Activated naive CD4-positive, alpha-beta T cell treated with Interleukin-2 at 50 U/mL for 16 hours (primary cell): ENCODE results near the gene FBXO40.
"Not testable (repeated sequence)": the region's sequence is repeated elsewhere in the genome, so short reads cannot be mapped to it uniquely, and the experiment has no call there.

Experiments used
- DNase-seq: peaks from one replicate; pipeline ENCODE4 v3.0.0-alpha.2; 2020

The FBXO40 gene

GRCh38 chr3:121592856-121593702 lies at the start of gene FBXO40:
Gene FBXO40 (plus strand): TSS chr3:121593379. CDS start chr3:121620576, 27,197 bp downstream.
- no peak for DNase-seq

DNA sequence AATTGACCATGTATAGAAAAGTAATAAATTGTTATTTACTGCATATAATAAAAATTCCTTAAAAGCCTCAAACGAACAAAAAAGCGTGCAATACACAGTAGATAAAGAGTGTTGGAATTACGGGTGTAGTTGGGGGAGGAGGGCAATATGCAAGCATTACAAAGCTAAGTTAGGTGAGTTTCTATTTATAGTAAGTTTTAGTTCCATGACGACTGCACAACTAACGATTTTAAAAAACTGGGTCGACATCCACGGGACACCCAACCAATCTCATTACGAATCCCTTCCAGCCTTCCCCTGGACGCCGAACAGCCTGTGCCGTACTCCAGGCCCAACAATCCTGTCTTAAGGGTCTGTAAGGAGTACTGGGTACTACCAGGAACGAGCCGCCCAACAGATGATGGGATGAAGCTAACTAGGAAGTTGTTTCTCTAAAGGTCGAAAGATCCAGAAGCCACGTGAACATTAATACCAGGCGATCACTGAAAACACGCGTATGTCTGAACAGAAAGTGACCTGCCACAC lies 48.1 kb upstream of the FBXO40 start:
- DNase-seq: no peak

- peak; percentile 90 for DNase-seq
Measured at GRCh38 chr3:121545574-121546455, 47.4 kb upstream of the FBXO40 start, which contains the start of gene POLQ. Gene POLQ (minus strand): TSS chr3:121545988. CDS start chr3:121545877, 111 bp downstream.

DNA sequence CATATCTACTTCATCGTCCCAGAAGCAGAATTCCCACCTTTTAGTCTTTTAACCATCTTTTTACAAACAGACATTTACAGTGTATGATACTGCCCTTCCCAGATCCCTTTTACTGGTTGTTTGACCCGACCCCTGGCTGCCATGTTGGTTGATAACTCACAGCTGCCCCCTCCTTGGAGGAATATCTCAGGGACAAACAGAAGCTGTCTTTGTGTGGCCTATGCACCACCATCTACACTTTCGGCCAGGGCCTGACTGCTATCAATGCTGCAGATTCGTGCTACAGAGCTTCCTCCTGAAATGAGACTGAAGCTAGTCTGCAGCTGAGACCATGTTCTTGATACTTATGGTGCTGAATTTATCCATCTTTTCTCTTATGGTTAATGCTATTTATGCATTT lies 40.8 kb upstream of the FBXO40 start:
- no peak for DNase-seq

DNA sequence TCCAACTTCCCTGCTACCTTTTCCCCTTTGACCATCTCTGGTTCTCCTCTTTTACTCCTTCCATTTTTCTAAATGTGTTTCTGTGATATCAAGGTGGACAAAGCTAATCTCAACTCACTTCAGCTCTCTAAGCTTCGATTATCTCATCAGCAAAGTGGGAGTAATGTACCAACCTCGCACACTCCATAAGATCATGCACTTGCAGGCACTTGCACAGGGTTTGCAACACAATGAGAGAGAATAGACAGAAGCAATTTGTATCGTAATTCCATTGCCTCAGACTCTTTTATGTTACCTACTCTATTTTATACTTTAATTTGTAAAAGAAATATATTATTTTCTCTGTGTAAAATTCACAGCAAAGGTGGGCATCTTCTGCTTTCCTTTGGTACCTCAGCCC lies 40.4 kb upstream of the FBXO40 start:
- no peak for DNase-seq

- no peak for DNase-seq
Measured at GRCh38 chr3:121557426-121557934, 35.7 kb upstream of the FBXO40 start.

DNA sequence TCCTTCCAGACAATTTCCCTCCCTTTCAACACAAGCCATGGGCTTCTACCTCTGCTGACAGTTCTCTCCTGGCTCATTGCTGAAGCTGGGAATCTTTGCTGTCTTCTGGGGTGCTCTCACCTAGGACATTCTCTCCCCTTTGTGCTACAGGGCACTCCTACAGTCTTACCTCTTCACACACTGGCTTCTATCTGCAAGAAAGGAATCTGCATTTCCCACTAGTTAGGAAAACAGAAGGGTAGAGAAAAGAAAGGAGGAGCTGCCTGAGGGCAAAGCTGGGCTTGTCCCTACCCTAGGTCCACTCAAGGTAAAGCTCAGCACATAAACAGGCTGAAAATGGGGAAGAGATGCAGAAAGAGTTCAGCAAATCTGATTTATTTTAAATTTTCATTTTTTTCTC lies 31.0 kb upstream of the FBXO40 start:
- DNase-seq: no peak

- no peak for DNase-seq
Measured at GRCh38 chr3:121566773-121567172, 26.4 kb upstream of the FBXO40 start.

GRCh38 chr3:121567649-121568048 lies 25.5 kb upstream of the FBXO40 start, which contains the start of gene ARGFX:
Gene ARGFX (plus strand): TSS chr3:121567949. CDS start chr3:121570714, 2,765 bp downstream.
- DNase-seq: no peak

- DNase-seq: no peak
Measured at GRCh38 chr3:121574449-121574848, 18.7 kb upstream of the FBXO40 start.

GRCh38 chr3:121581691-121582090 lies 11.5 kb upstream of the FBXO40 start:
- no peak for DNase-seq

- DNase-seq: no peak
Measured at GRCh38 chr3:121584418-121584817, 8.8 kb upstream of the FBXO40 start.

DNA sequence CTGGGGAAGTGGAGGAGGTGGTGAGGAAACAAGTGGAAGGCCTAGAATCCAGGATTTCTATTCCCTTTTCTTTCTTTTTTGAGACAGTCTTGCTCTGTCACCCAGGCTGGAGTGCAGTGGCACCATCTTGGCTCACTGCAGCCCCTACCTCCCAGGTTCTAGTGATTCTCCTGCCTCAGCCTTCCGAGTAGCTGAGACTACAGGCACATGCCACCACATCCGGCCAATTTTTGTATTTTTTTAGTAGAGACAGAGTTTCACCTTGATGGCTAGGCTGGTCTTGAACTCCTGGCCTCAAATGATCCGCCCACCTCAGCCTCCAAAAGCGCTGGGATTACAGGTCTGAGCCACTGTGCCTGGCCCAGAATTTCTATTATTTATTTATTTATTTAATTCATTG lies 627 bp downstream of the FBXO40 start:
- DNase-seq: not testable (repeated sequence)

DNA sequence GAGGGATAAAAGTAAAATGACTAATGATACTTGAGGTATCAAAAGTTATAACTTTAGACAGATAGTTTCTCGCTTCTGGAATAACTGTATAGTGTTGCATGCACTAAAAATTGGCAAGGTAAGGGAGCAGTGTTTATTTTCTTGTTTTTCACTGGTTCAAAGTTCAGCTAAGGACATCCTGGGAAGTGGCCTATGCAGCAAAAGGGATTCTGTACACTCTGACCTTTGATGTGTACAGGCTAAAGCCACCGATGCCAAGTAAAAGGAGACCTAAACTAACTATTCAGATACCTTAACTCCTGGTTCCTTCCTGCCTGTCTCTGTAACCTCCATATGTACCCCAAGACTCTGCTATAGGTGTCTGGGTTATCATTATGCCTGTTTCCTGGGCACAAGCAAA lies 1.7 kb downstream of the FBXO40 start:
- no peak for DNase-seq

GRCh38 chr3:121595765-121596406 lies 2.7 kb downstream of the FBXO40 start:
- DNase-seq: no peak

DNA sequence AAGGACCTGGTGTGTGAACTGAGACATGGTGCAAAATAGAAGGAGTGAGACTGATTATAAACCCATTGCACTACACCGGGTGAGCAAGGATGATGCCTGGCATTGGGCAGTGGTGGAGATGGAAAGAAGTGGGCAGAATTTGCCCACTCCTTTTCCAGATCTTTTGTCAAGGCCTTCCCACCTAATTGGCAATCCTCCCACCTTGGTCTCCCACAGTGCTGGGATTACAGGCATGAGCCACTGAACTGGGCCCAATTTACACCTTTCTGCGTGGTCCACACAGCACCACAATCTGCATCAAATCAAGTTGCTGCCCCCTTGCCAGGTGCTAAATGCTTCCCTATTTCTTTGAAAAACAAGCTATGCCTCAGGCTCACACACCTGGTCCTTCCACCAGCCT lies 5.4 kb downstream of the FBXO40 start:
- no peak for DNase-seq

GRCh38 chr3:121599900-121600299 lies 6.7 kb downstream of the FBXO40 start:
- not testable (repeated sequence) for DNase-seq

GRCh38 chr3:121601212-121601812 lies 8.1 kb downstream of the FBXO40 start:
- no peak for DNase-seq

DNA sequence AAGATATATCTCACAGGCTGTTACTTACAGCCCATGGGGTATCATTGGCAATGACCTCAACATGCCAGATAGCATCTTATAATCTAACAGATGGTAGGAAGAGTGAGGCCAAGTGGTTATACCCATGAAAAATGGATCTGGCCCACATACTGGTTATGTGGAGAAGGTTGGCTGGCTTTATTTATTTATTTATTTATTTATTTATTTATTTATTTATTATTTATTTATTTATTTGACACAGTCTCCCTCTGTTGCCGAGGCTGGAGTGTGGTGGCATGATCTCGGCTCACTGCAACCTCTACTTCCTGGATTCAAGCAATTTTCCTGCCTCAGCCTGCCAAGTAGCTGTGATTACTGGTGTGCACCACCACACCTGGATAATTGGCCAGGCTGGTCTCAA lies 11.6 kb downstream of the FBXO40 start:
- DNase-seq: no peak

DNA sequence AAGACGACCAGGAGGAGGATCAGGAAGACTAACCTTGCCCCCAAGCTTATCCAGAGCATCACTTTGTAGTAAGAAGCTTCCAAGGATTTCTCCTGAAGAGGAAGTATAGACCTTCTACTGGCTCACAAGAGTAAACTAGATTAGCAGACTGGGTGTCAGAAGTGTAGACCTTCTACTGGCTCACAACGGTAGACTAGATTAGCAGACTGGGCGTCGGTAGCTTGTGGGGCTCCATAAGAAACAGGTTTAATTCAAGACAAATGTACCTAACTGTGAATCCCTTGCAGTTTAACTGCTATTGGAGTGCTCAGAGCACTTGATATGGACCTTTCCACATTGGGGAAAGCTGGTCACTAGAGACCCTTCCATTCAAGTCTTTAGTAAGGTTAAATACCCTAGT lies 12.9 kb downstream of the FBXO40 start:
- no peak for DNase-seq

DNA sequence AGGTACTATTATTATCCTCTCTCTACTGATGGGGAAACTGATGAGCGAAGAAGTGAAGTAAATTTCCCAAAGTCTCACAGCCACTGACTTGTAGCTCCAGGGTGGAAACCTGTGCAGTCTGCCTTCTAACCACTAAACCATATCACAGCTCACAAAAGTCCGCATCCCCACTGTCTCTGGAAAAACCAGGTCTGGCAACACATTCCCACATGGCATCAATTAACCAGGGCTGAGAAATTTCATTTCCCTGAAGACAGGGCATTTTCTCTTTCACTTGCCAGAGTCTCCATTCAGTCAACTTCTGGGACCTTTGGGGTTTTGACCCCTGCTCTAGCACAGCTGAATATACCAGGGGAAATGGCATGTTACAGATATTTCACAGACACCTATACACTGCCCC lies 26.5 kb downstream of the FBXO40 start:
- DNase-seq: no peak

DNA sequence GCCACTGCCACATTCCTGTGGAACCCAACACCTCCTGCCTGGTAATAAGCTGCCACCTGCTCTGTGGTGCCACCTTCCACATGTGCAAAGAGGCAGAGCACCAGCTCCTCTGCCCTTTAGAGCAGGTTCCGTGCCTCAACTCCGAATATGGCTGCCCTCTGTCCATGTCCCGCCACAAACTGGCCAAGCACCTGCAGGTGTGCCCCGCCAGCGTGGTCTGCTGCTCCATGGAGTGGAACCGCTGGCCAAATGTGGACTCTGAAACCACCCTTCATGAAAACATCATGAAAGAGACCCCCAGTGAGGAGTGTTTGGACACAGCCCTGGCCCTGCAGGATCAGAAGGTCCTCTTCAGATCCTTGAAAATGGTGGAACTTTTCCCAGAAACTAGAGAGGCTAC lies 28.3 kb downstream of the FBXO40 start:
- DNase-seq: no peak
